ENCODE measurements around the gene SLK. TPM values are rescaled to one million over a fixed set of nuclear protein-coding genes. Genes with fewer than 3 reads are reported as not detected.

SLK gene
- total RNA-seq, 1 donor from 2014 or later: 30.3 TPM

DNA sequence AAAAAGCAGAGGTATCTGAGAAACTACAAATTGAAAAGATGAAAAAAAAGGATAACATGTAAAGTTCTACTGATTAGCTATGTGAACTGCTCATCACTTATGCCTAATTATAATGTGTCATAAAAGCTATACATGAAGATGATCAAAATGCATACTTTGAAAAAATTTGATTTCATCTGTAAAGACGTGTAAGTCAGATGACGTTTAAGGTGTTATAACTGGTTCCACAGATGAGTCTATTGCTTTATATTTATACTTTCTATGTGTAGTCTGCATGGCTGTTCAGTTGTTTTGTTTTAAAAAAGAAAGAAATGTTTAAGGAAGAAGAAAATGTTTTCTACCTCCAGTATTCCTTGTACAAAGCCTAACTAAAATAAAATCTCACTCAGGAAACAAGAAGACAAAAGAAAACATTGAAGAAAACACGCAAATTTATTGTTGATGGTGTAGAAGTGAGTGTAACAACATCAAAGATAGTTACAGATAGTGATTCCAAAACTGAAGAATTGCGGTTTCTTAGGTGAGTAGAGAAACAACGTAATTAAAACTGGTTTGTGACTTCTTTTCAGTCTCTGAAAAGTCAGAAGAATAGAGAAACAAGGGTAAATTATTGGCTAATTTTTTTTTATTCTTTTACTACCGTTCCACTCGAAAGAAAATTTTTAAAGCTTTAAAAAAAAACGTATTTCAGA, 38.4 kb downstream of the SLK start:
- Histone ChIP-seq H3K9ac (ENCODE audit: low read depth in 1 of 3, low read length in 3 of 3) (no peak overlapping the region), H3K27me3 (ENCODE audit: control insufficient read depth in 3 of 3, insufficient read depth in 3 of 3, low read length in 3 of 3) (no peaks in the 10 kb centered on the region), H3K27ac (ENCODE audit: low read depth, low read length) (no peak overlapping the region), H3K9me3 (ENCODE audit: control insufficient read depth in 3 of 3, low read length in 3 of 3) (no peaks in the 10 kb centered on the region), H3K4me1 (ENCODE audit: control insufficient read depth in 3 of 3, insufficient read depth in 3 of 3, low read length in 3 of 3) (no peaks in the 10 kb centered on the region), H3K36me3 (ENCODE audit: control insufficient read depth in 3 of 3, insufficient read depth in 3 of 3, low read length in 3 of 3) (peaks cover 15 to 49% (median 37%) of the 10 kb centered on the region in 3 donors), H3K4me3 (ENCODE audit: low read length in 3 of 3) (no peak overlapping the region)

- no peaks in the 10 kb centered on the region for H3K9me3 ChIP-seq (ENCODE audit: control insufficient read depth in 3 of 3, low read length in 3 of 3)
- peaks cover 0 to 21% (median 10%) of the 10 kb centered on the region in 3 donors for H3K36me3 ChIP-seq (ENCODE audit: control insufficient read depth in 3 of 3, insufficient read depth in 3 of 3, low read length in 3 of 3)
- no peak overlapping the region for H3K27ac ChIP-seq (ENCODE audit: low read depth, low read length)
- no peak overlapping the region for H3K4me3 ChIP-seq (ENCODE audit: low read length in 3 of 3)
- H3K9ac ChIP-seq (ENCODE audit: low read depth in 1 of 3, low read length in 3 of 3): no peak overlapping the region
- H3K4me1 ChIP-seq (ENCODE audit: control insufficient read depth in 3 of 3, insufficient read depth in 3 of 3, low read length in 3 of 3): no peaks in the 10 kb centered on the region
- no peaks in the 10 kb centered on the region for H3K27me3 ChIP-seq (ENCODE audit: control insufficient read depth in 3 of 3, insufficient read depth in 3 of 3, low read length in 3 of 3)
Measured at GRCh38 chr10:104011904-104012303, 45.0 kb downstream of the SLK start.

- Histone ChIP-seq H3K4me3 (ENCODE audit: low read length in 3 of 3) (no peak overlapping the region), H3K9me3 (ENCODE audit: control insufficient read depth in 3 of 3, low read length in 3 of 3) (no peaks in the 10 kb centered on the region), H3K9ac (ENCODE audit: low read depth in 1 of 3, low read length in 3 of 3) (no peak overlapping the region), H3K4me1 (ENCODE audit: control insufficient read depth in 3 of 3, insufficient read depth in 3 of 3, low read length in 3 of 3) (no peaks in the 10 kb centered on the region), H3K27me3 (ENCODE audit: control insufficient read depth in 3 of 3, insufficient read depth in 3 of 3, low read length in 3 of 3) (no peaks in the 10 kb centered on the region), H3K27ac (ENCODE audit: low read depth, low read length) (no peak overlapping the region), H3K36me3 (ENCODE audit: control insufficient read depth in 3 of 3, insufficient read depth in 3 of 3, low read length in 3 of 3) (peaks cover 0 to 21% (median 10%) of the 10 kb centered on the region in 3 donors)
Measured at GRCh38 chr10:104013489-104013888, 46.5 kb downstream of the SLK start.

GRCh38 chr10:104014176-104014575, 47.2 kb downstream of the SLK start:
- Histone ChIP-seq H3K36me3 (ENCODE audit: control insufficient read depth in 3 of 3, insufficient read depth in 3 of 3, low read length in 3 of 3) (peaks cover 2 to 23% (median 15%) of the 10 kb centered on the region in 3 donors), H3K4me1 (ENCODE audit: control insufficient read depth in 3 of 3, insufficient read depth in 3 of 3, low read length in 3 of 3) (no peaks in the 10 kb centered on the region), H3K9me3 (ENCODE audit: control insufficient read depth in 3 of 3, low read length in 3 of 3) (no peaks in the 10 kb centered on the region), H3K27ac (ENCODE audit: low read depth, low read length) (no peak overlapping the region), H3K4me3 (ENCODE audit: low read length in 3 of 3) (no peak overlapping the region), H3K27me3 (ENCODE audit: control insufficient read depth in 3 of 3, insufficient read depth in 3 of 3, low read length in 3 of 3) (no peaks in the 10 kb centered on the region), H3K9ac (ENCODE audit: low read depth in 1 of 3, low read length in 3 of 3) (no peak overlapping the region)

DNA sequence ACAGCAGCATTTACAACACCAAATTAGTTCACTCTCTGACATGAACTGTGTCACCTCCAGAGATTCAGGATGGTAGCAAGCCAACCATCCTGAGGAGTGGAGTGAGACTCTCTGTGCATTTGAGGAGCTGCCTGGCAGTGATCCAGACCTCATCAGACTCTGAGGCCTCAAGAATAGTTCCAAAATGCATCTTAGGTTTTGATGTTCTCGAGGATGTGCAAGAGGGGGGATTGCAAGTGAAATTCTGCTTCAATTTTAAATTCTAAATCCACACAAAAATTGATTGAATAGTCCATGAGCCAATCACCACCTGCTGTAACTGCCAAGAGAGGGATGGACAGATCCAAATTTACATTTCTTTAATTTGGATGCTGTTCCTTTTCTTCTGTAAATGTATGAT, 49.7 kb downstream of the SLK start:
- peaks cover 18 to 30% (median 28%) of the 10 kb centered on the region in 3 donors for H3K36me3 ChIP-seq (ENCODE audit: control insufficient read depth in 3 of 3, insufficient read depth in 3 of 3, low read length in 3 of 3)
- H3K9ac ChIP-seq (ENCODE audit: low read depth in 1 of 3, low read length in 3 of 3): no peak overlapping the region
- H3K27me3 ChIP-seq (ENCODE audit: control insufficient read depth in 3 of 3, insufficient read depth in 3 of 3, low read length in 3 of 3): no peaks in the 10 kb centered on the region
- no peaks in the 10 kb centered on the region for H3K4me1 ChIP-seq (ENCODE audit: control insufficient read depth in 3 of 3, insufficient read depth in 3 of 3, low read length in 3 of 3)
- no peak overlapping the region for H3K4me3 ChIP-seq (ENCODE audit: low read length in 3 of 3)
- H3K9me3 ChIP-seq (ENCODE audit: control insufficient read depth in 3 of 3, low read length in 3 of 3): no peaks in the 10 kb centered on the region
- H3K27ac ChIP-seq (ENCODE audit: low read depth, low read length): no peak overlapping the region

GRCh38 chr10:104018471-104018870, 51.5 kb downstream of the SLK start:
- H3K4me1 ChIP-seq (ENCODE audit: control insufficient read depth in 3 of 3, insufficient read depth in 3 of 3, low read length in 3 of 3): no peaks in the 10 kb centered on the region
- no peaks in the 10 kb centered on the region for H3K27me3 ChIP-seq (ENCODE audit: control insufficient read depth in 3 of 3, insufficient read depth in 3 of 3, low read length in 3 of 3)
- H3K4me3 ChIP-seq (ENCODE audit: low read length in 3 of 3): no peak overlapping the region
- H3K9ac ChIP-seq (ENCODE audit: low read depth in 1 of 3, low read length in 3 of 3): no peak overlapping the region
- no peaks in the 10 kb centered on the region for H3K9me3 ChIP-seq (ENCODE audit: control insufficient read depth in 3 of 3, low read length in 3 of 3)
- peaks cover 31 to 44% (median 41%) of the 10 kb centered on the region in 3 donors for H3K36me3 ChIP-seq (ENCODE audit: control insufficient read depth in 3 of 3, insufficient read depth in 3 of 3, low read length in 3 of 3)
- no peak overlapping the region for H3K27ac ChIP-seq (ENCODE audit: low read depth, low read length)

- H3K4me3 ChIP-seq (ENCODE audit: low read length in 3 of 3): no peak overlapping the region
- no peak overlapping the region for H3K27ac ChIP-seq (ENCODE audit: low read depth, low read length)
- H3K27me3 ChIP-seq (ENCODE audit: control insufficient read depth in 3 of 3, insufficient read depth in 3 of 3, low read length in 3 of 3): no peaks in the 10 kb centered on the region
- H3K9me3 ChIP-seq (ENCODE audit: control insufficient read depth in 3 of 3, low read length in 3 of 3): no peaks in the 10 kb centered on the region
- H3K9ac ChIP-seq (ENCODE audit: low read depth in 1 of 3, low read length in 3 of 3): no peak overlapping the region
- peaks cover 44 to 56% (median 52%) of the 10 kb centered on the region in 3 donors for H3K36me3 ChIP-seq (ENCODE audit: control insufficient read depth in 3 of 3, insufficient read depth in 3 of 3, low read length in 3 of 3)
- no peaks in the 10 kb centered on the region for H3K4me1 ChIP-seq (ENCODE audit: control insufficient read depth in 3 of 3, insufficient read depth in 3 of 3, low read length in 3 of 3)
Measured at GRCh38 chr10:104020020-104020419, 53.1 kb downstream of the SLK start.

- no peak overlapping the region for H3K4me3 ChIP-seq (ENCODE audit: low read length in 3 of 3)
- no peaks in the 10 kb centered on the region for H3K9me3 ChIP-seq (ENCODE audit: control insufficient read depth in 3 of 3, low read length in 3 of 3)
- no peak overlapping the region for H3K27ac ChIP-seq (ENCODE audit: low read depth, low read length)
- no peak overlapping the region for H3K9ac ChIP-seq (ENCODE audit: low read depth in 1 of 3, low read length in 3 of 3)
- no peaks in the 10 kb centered on the region for H3K27me3 ChIP-seq (ENCODE audit: control insufficient read depth in 3 of 3, insufficient read depth in 3 of 3, low read length in 3 of 3)
- peaks cover 46 to 59% (median 59%) of the 10 kb centered on the region in 3 donors for H3K36me3 ChIP-seq (ENCODE audit: control insufficient read depth in 3 of 3, insufficient read depth in 3 of 3, low read length in 3 of 3)
- no peaks in the 10 kb centered on the region for H3K4me1 ChIP-seq (ENCODE audit: control insufficient read depth in 3 of 3, insufficient read depth in 3 of 3, low read length in 3 of 3)
Measured at GRCh38 chr10:104021246-104021645, 54.3 kb downstream of the SLK start.

- no peaks in the 10 kb centered on the region for H3K9me3 ChIP-seq (ENCODE audit: control insufficient read depth in 3 of 3, low read length in 3 of 3)
- H3K4me3 ChIP-seq (ENCODE audit: low read length in 3 of 3): no peak overlapping the region
- no peak overlapping the region for H3K27ac ChIP-seq (ENCODE audit: low read depth, low read length)
- no peaks in the 10 kb centered on the region for H3K4me1 ChIP-seq (ENCODE audit: control insufficient read depth in 3 of 3, insufficient read depth in 3 of 3, low read length in 3 of 3)
- no peaks in the 10 kb centered on the region for H3K27me3 ChIP-seq (ENCODE audit: control insufficient read depth in 3 of 3, insufficient read depth in 3 of 3, low read length in 3 of 3)
- no peak overlapping the region for H3K9ac ChIP-seq (ENCODE audit: low read depth in 1 of 3, low read length in 3 of 3)
- H3K36me3 ChIP-seq (ENCODE audit: control insufficient read depth in 3 of 3, insufficient read depth in 3 of 3, low read length in 3 of 3): peaks cover 46 to 59% (median 54%) of the 10 kb centered on the region in 3 donors
Measured at GRCh38 chr10:104022026-104022425, 55.1 kb downstream of the SLK start.

DNA sequence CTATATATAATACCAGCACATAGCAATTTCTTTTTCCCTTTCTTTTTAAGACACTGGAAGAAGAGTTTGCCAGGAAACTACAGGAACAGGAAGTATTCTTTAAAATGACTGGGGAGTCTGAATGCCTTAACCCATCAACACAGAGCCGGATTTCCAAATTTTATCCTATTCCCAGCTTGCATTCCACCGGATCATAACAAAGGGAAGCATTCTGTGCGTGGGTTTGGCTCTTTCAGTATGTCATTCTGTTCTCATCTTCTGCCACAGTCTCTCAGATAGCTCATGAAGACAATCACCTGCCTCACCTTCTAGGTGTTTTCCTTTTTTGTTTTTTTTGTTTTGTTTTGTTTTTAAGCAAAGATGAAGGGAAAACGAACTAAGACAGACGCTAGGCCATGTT, 58.6 kb downstream of the SLK start:
- H3K27me3 ChIP-seq (ENCODE audit: control insufficient read depth in 3 of 3, insufficient read depth in 3 of 3, low read length in 3 of 3): no peaks in the 10 kb centered on the region
- no peak overlapping the region for H3K9ac ChIP-seq (ENCODE audit: low read depth in 1 of 3, low read length in 3 of 3)
- H3K36me3 ChIP-seq (ENCODE audit: control insufficient read depth in 3 of 3, insufficient read depth in 3 of 3, low read length in 3 of 3): peaks cover 35 to 42% (median 37%) of the 10 kb centered on the region in 3 donors
- H3K4me1 ChIP-seq (ENCODE audit: control insufficient read depth in 3 of 3, insufficient read depth in 3 of 3, low read length in 3 of 3): peaks cover 0 to 4% (median 0%) of the 10 kb centered on the region in 3 donors
- H3K27ac ChIP-seq (ENCODE audit: low read depth, low read length): no peak overlapping the region
- no peak overlapping the region for H3K4me3 ChIP-seq (ENCODE audit: low read length in 3 of 3)
- no peaks in the 10 kb centered on the region for H3K9me3 ChIP-seq (ENCODE audit: control insufficient read depth in 3 of 3, low read length in 3 of 3)
